DMS 273 (cell line): Measurements from ENCODE around the gene MYF5.

Experiments
- DNase-seq: peaks from one replicate; lab custom pipeline; 2025; ENCODE audit not compliant: unreplicated experiment; lab: John Stamatoyannopoulos, UW

MYF5 gene

GRCh38 chr12:80707126-80707829 lies 9.4 kb upstream of the MYF5 start, which contains the start of gene MYF6:
TSS of gene MYF6 (plus strand) at chr12:80707634. CDS start at chr12:80707720, 86 bp downstream.
- DNase-seq: no peak

GRCh38 chr12:80707830-80708258 lies 8.9 kb upstream of the MYF5 start:
- no peak for DNase-seq

GRCh38 chr12:80708259-80708974 lies 8.3 kb upstream of the MYF5 start:
- no peak for DNase-seq

- no peak for DNase-seq
Measured at GRCh38 chr12:80708975-80709328, 7.8 kb upstream of the MYF5 start.

- peak; percentile 10 for DNase-seq
Measured at GRCh38 chr12:80709811-80710726, 6.6 kb upstream of the MYF5 start.

GRCh38 chr12:80710727-80711449 lies 5.8 kb upstream of the MYF5 start:
- no peak for DNase-seq

GRCh38 chr12:80711866-80712265 lies 4.8 kb upstream of the MYF5 start:
- DNase-seq: no peak

GRCh38 chr12:80712866-80713265 lies 3.8 kb upstream of the MYF5 start:
- no peak for DNase-seq

- DNase-seq: no peak
Measured at GRCh38 chr12:80713419-80713818, 3.3 kb upstream of the MYF5 start.

GRCh38 chr12:80714055-80714454 lies 2.7 kb upstream of the MYF5 start:
- DNase-seq: no peak

- no peak for DNase-seq
Measured at GRCh38 chr12:80714846-80715245, 1.9 kb upstream of the MYF5 start.

GRCh38 chr12:80715713-80716249 lies 931 bp upstream of the MYF5 start:
- no peak for DNase-seq

- DNase-seq: no peak
Measured at GRCh38 chr12:80717856-80718255, 1.1 kb downstream of the MYF5 start.

- DNase-seq: no peak
Measured at GRCh38 chr12:80720516-80720915, 3.8 kb downstream of the MYF5 start.

- DNase-seq: no peak
Measured at GRCh38 chr12:80721326-80721725, 4.6 kb downstream of the MYF5 start.

GRCh38 chr12:80745851-80746505 lies 29.3 kb downstream of the MYF5 start:
- peak; percentile 23 for DNase-seq

- no peak for DNase-seq
Measured at GRCh38 chr12:80747800-80748199, 31.1 kb downstream of the MYF5 start.

GRCh38 chr12:80749456-80749855 lies 32.7 kb downstream of the MYF5 start:
- DNase-seq: no peak

GRCh38 chr12:80752464-80752863 lies 35.8 kb downstream of the MYF5 start:
- no peak for DNase-seq

- DNase-seq: no peak
Measured at GRCh38 chr12:80754274-80754673, 37.6 kb downstream of the MYF5 start.
